K562 (cell line): Measurements from ENCODE around the gene KRTAP13-1. TPM values are rescaled to one million over a fixed set of nuclear protein-coding genes. Genes with fewer than 3 reads are reported as not detected.

Source experiments
- ATAC-seq: fragments of 200-7000 bp; cut with Tn5 transposase; 3 replicates; pipeline ENCODE4 v1.9.1; 2020; ENCODE audit warnings: moderate library complexity
- BruUV-seq: library from RNA; stranded (reverse); fragments of 400-500 nt; replicated peaks from 2 replicates; lab custom pipeline; 2021; lab: Mats Ljungman, UMichigan
- CTCF ChIA-PET: fragments of 300-600 bp; formaldehyde crosslinking; extraction: SDS; loops from one replicate; lab custom pipeline; 2021; ENCODE audit warnings: low intra/inter-chr PET ratio; lab: Yijun Ruan, JAX
- POLR2A ChIA-PET: fragments of 300-600, 350-650 bp; sonication (Branson Sonifier 250); formaldehyde crosslinking; extraction: SDS; loops from one replicate; lab custom pipeline; 2021; ENCODE audit warnings: antibody characterized with exemption, inconsistent platforms; lab: Yijun Ruan, JAX
- DNase-seq, 4 experiments: peaks; one replicate each; pipeline versions ENCODE4 v3.0.0 to v3.0.0-alpha.2; 2011 to 2018; ENCODE audit warnings: low spot score in 3 of 4, mixed read lengths in 3 of 4; ENCODE audit errors: extremely low read depth in 1 of 4
- FAIRE-seq: peaks from 2 replicates; lab custom pipeline; 2011; peaks lifted over from hg19 to GRCh38; lab: Jason Lieb, UNC
- H2AFZ ChIP-seq: 2 replicates; pipeline ENCODE4 v1.6.0; 2011; ENCODE audit warnings: low read depth, low read length, control low read depth, inconsistent platforms
- H3K27ac ChIP-seq: fragments of 200-600 bp; 3 replicates; pipeline ENCODE4 v1.8.0; 2011; ENCODE audit warnings: low read depth, mild to moderate bottlenecking, control low read depth, inconsistent platforms, low read length, moderate library complexity, mixed read lengths; ENCODE audit errors: extremely low read depth
- H3K27me3 ChIP-seq, 2 experiments: fragments of 300-600 bp in 1 of 2; 2 replicates in 1 of 2; 3 replicates in 1 of 2; pipeline versions ENCODE4 v1.6.0 to v1.8.0; 2011; ENCODE audit warnings: inconsistent platforms in 2 of 2, low read length in 2 of 2, mild to moderate bottlenecking in 1 of 2, mixed read lengths in 1 of 2, moderate library complexity in 1 of 2; ENCODE audit not compliant: control insufficient read depth in 2 of 2, insufficient read depth in 2 of 2
- H3K36me3 ChIP-seq: fragments of 300-600 bp; 3 replicates; pipeline ENCODE4 v1.8.0; 2011; ENCODE audit warnings: mild to moderate bottlenecking, low read length, inconsistent platforms; ENCODE audit not compliant: control insufficient read depth, insufficient read depth
- H3K4me1 ChIP-seq, 2 experiments: fragments of 200-600 bp in 1 of 2; replicated peaks in 1 of 2; 2 replicates in 1 of 2; 3 replicates in 1 of 2; pipeline versions ENCODE4 v1.5.1 to v1.8.0; 2011; ENCODE audit warnings: inconsistent platforms in 2 of 2, low read length in 2 of 2, mild to moderate bottlenecking in 1 of 2, mixed read lengths in 1 of 2, moderate library complexity in 1 of 2; ENCODE audit not compliant: control insufficient read depth in 2 of 2, insufficient read depth in 2 of 2
- H3K4me2 ChIP-seq: 2 replicates; pipeline ENCODE4 v1.6.1; 2011; ENCODE audit warnings: low read length, control low read depth, inconsistent platforms, mixed read lengths; ENCODE audit not compliant: insufficient read depth
- H3K4me3 ChIP-seq: fragments of 200-600 bp; sonication (generic), shearing (Covaris generic); 2 replicates; pipeline ENCODE4 v1.5.1; 2016; ENCODE audit warnings: control low read depth, inconsistent platforms
- H3K79me2 ChIP-seq: fragments of 200-600 bp; 3 replicates; pipeline ENCODE4 v1.8.0; 2011; ENCODE audit warnings: low read length, inconsistent platforms; ENCODE audit not compliant: control insufficient read depth, insufficient read depth
- H3K9ac ChIP-seq, 2 experiments: 2 replicates each; pipeline versions ENCODE4 v1.6.0 to v1.6.1; 2011; ENCODE audit warnings: low read depth in 2 of 2, low read length in 2 of 2, control low read depth in 1 of 2, inconsistent platforms in 1 of 2, mild to moderate bottlenecking in 1 of 2, mixed read lengths in 1 of 2; ENCODE audit not compliant: insufficient read depth in 1 of 2
- H3K9me1 ChIP-seq: one replicate; pipeline ENCODE4 v1.6.0; 2011; ENCODE audit warnings: inconsistent platforms, mild to moderate bottlenecking, low read length, moderate library complexity; ENCODE audit not compliant: control insufficient read depth, insufficient read depth
- H3K9me3 ChIP-seq: replicated peaks from 2 replicates; pipeline ENCODE4 v1.5.1; 2011; ENCODE audit warnings: low read depth, low read length, inconsistent platforms; ENCODE audit not compliant: control insufficient read depth, insufficient read depth
- H4K20me1 ChIP-seq: replicated peaks from 2 replicates; pipeline ENCODE4 v1.6.1; 2011; ENCODE audit warnings: low read length, inconsistent platforms, mixed read lengths; ENCODE audit not compliant: control insufficient read depth, insufficient read depth
- BHLHE40 ChIP-seq: IDR thresholded peaks from 2 replicates; pipeline ENCODE4 v1.6.1; 2011; ENCODE audit warnings: low read length, improper control_type of control experiment
- ETS2 ChIP-seq: IDR thresholded peaks from 2 replicates; pipeline ENCODE4 v1.6.1; 2016; ENCODE audit warnings: borderline replicate concordance, missing genetic modification characterization, mild to moderate bottlenecking, moderate library complexity, missing compliant biosample characterization; ENCODE audit not compliant: poor library complexity, severe bottlenecking
- PML ChIP-seq: IDR thresholded peaks from 2 replicates; pipeline ENCODE4 v1.6.1; 2012; ENCODE audit warnings: low read length, inconsistent platforms
- SETDB1 ChIP-seq: IDR thresholded peaks from one replicate; pipeline ENCODE4 v1.6.1; 2012; ENCODE audit warnings: low read length, control low read depth, inconsistent platforms
- SUPT5H ChIP-seq: fragments of 450-650 bp; IDR thresholded peaks from 2 replicates; pipeline ENCODE4 v1.6.1; 2016
- ZNF324 ChIP-seq: fragments of 250-450 bp; sonication (Bioruptor Pico); IDR thresholded peaks from 2 replicates; pipeline ENCODE4 v1.4.0; 2020; ENCODE audit warnings: mild to moderate bottlenecking
- whole genome bisulfite sequencing: fragments of 100-300 bp; shearing (Covaris generic); methylation state at CpG from one replicate; pipeline ENCODE4 v1.1.6; 2016; ENCODE audit warnings: low coverage, mixed read lengths; ENCODE audit not compliant: insufficient coverage; ENCODE audit errors: missing lambda C conversion rate; 5-methylcytosine and 5-hydroxymethylcytosine counted together
- in situ Hi-C: fragments of 300-500 bp; cut with MboI; formaldehyde crosslinking; loops from 4 replicates; pipeline ENCODE4 v1.15.0; 2018; ENCODE audit warnings: inconsistent platforms, mixed read lengths
- intact Hi-C: fragments of 100-400 bp; cut with micrococcal nuclease; formaldehyde crosslinking; loops from 2 replicates; pipeline ENCODE4 v1.14.2; 2022
- polyA plus RNA-seq, 8 experiments: library from polyadenylated mRNA; depleted of rRNA in 4 of 8; stranded (reverse) in 5 of 8; unstranded in 3 of 8; fragments of >200 nt; fragmentation: Nextera tagmentation in 2 of 8; fragmentation: Illumina TruSeq in 1 of 8; extraction: Ambion mirVana in 2 of 8; extraction: Trizol in 1 of 8; gene quantifications; 2 replicates each; pipeline versions ENCODE4 v1.2.1 to v1.2.3, GENCODE V29; 2011 to 2014; ENCODE audit warnings: inconsistent platforms in 1 of 8, missing spikeins in 1 of 8
- total RNA-seq, 7 experiments: library from RNA; depleted of rRNA in 6 of 7; stranded (reverse); fragments of >200 nt in 6 of 7; fragmentation: Illumina TruSeq in 2 of 7; extraction: Trizol in 2 of 7; gene quantifications; 2 replicates each; pipeline versions ENCODE4 v1.2.1 to v1.2.3, GENCODE V29; 2011 to 2021; ENCODE audit warnings: low replicate concordance in 1 of 7
- TF ChIP-seq, protein P1 (sequence below): sonication (generic); formaldehyde crosslinking; IDR thresholded peaks from 2 replicates; pipeline ENCODE4 v1.8.0; 2022; ENCODE audit warnings: missing genetic modification reagents, mild to moderate bottlenecking, borderline replicate concordance

KRTAP13-1 gene
- total and polyA plus RNA-seq, 9 of the 15 experiments (the other 6 are each of a cell fraction or from before 2014, with no cell fraction given): not detected

DNA sequence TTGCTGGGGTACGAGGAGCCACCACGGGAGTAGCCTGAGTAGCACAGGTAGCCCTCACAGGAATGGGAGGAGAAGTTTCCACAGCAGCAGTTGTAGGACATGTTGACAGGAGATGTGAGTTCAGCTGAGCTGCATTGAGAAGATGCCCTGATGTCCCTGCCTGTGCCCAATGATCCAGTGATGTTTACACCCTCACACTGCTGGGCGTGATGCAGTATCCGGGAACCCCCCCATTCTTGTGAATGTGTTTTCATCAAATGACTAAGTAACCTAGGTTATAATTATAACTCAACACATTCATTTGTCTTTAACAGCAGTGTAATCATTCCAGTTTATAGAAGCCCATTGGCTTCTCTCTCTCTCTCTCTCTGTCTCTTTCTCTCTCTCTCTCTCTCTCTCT is 47.3 kb upstream of the KRTAP13-1 start, which contains the start of gene KRTAP23-1:
Gene KRTAP23-1 (minus strand): TSS at position 101 of the 400 bp plus-strand sequence. CDS start 0 bp downstream, at position 101.
- Histone ChIP-seq H3K27ac (no peak within 1 kb of the TSS), H2AFZ (no peak within 1 kb of the TSS), H3K9ac (no peak within 1 kb of the TSS), H3K4me2 (no peak within 1 kb of the TSS), H4K20me1 (no peaks in the 10 kb centered on the region), H3K36me3 (no peaks in the 10 kb centered on the region), H3K9me3 (no peaks in the 10 kb centered on the region), H3K9me1 (no peaks in the 10 kb centered on the region), H3K4me3 (no peak within 1 kb of the TSS), H3K4me1 (no peaks in the 10 kb centered on the region), H3K27me3 (no peaks in the 10 kb centered on the region), H3K79me2 (no peaks in the 10 kb centered on the region)
- CTCF ChIA-PET: no interaction called here
- WGBS: 6% methylated on average over 4 of the region's 4 CpGs
- POLR2A ChIA-PET: no interaction called here
- no peak for FAIRE-seq
- in situ Hi-C loops (no loop called here), intact Hi-C loops (no loop called here)
- TF ChIP-seq, protein P1, sequence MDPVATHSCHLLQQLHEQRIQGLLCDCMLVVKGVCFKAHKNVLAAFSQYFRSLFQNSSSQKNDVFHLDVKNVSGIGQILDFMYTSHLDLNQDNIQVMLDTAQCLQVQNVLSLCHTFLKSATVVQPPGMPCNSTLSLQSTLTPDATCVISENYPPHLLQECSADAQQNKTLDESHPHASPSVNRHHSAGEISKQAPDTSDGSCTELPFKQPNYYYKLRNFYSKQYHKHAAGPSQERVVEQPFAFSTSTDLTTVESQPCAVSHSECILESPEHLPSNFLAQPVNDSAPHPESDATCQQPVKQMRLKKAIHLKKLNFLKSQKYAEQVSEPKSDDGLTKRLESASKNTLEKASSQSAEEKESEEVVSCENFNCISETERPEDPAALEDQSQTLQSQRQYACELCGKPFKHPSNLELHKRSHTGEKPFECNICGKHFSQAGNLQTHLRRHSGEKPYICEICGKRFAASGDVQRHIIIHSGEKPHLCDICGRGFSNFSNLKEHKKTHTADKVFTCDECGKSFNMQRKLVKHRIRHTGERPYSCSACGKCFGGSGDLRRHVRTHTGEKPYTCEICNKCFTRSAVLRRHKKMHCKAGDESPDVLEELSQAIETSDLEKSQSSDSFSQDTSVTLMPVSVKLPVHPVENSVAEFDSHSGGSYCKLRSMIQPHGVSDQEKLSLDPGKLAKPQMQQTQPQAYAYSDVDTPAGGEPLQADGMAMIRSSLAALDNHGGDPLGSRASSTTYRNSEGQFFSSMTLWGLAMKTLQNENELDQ (CRISPR knock-in tag): no peak
- TF ChIP-seq SETDB1 (no peak), ETS2 (tag) (no peak), SUPT5H (no peak), BHLHE40 (no peak), PML (no peak), ZNF324 (CRISPR knock-in tag) (no peak)
- no peak for DNase-seq
- no TSS peak for BruUV-seq
- no peak for ATAC-seq
